CD4-positive, alpha-beta T cell treated with Interleukin-1 beta for 1 hour (primary cell): ENCODE data around the gene C2CD4C.
"Not testable (repeated sequence)": the region's sequence is repeated elsewhere in the genome, so short reads cannot be mapped to it uniquely, and the experiment has no call there.

Source experiments
- DNase-seq, 2 donors: peaks; one replicate each; pipeline ENCODE4 v3.0.0-alpha.2; 2020 to 2022

Gene C2CD4C

DNA sequence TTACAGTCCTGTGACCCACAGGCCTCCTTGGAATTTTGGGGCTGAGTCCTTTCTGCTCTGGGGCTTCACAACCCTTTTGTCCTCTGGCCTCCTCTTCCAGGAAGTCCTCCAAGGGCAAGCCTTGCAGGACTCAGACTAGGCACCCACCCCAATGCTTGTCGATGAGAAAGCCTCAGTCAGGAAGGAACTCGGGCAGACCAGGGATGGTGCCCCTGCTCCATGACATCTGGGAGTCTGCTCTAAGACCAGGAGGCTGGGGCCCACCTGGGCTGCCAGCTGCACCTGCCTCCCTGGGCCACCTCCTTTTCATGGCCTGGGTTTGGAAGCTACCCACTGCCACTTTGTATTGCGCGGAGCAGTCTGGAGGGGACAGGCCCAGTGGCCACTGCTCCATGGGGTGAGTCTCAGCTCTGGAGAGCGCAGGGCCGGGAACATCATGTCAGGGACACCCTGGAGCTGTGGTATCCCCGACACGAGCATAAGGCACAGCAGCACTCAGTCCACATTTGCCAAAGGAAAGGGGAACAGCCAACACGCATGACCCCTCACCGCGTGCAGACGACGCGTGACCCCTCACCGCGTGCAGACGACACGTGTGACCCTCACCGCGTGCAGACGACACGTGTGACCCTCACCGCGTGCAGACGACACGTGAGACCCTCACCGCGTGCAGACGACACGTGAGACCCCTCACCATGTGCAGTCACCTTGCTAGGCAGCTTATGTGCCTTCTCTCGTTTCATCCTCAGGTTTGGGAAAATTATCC is 10.8 kb downstream of the C2CD4C start:
- DNase-seq = no peak

DNA sequence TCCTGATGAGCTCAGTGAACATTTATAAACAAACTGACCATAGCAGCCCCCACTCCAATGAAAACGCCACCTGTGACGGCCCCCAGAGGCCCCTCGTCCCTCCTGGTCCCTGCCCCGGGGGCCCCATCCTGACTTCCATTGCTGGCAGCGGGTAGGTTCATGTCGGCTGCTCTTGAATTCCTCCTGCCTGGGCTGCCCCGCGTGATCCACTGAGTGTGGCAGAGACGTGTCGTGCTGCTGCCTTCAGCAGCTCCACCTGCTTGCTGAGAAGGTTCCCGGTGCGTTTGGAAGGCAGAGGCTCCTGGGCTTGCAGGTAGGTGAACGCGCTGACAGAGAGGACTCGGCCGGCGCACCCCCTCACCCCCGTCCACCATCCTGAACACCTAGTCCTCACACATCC is 11.6 kb downstream of the C2CD4C start:
- DNase-seq = no peak

GRCh38 chr19:395467-395866 is 13.5 kb downstream of the C2CD4C start:
- no peak for DNase-seq

DNA sequence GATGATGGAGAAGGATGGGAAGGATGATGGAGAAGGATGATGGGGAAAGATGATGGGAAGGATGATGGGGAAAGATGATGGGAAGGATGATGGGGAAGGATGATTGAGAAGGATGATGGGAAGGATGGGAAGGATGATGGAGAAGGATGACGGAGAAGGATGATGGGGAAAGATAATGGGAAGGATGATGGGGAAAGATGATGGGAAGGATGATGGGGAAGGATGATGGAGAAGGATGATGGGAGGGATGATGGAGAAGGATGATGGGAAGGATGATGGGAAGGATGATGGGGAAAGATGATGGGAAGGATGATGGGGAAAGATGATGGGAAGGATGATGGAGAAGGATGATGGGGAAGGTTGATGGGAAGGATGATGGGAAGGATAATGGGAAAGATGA is 14.1 kb downstream of the C2CD4C start:
- not testable (repeated sequence) for DNase-seq

- not testable (repeated sequence) for DNase-seq
Measured at GRCh38 chr19:393560-393959, 15.4 kb downstream of the C2CD4C start.

- DNase-seq = no peak
Measured at GRCh38 chr19:392375-392970, 16.5 kb downstream of the C2CD4C start.

- no peak for DNase-seq
Measured at GRCh38 chr19:391726-392374, 17.1 kb downstream of the C2CD4C start.

GRCh38 chr19:391207-391557 is 17.8 kb downstream of the C2CD4C start:
- no peak for DNase-seq

GRCh38 chr19:390386-391206 is 18.4 kb downstream of the C2CD4C start:
- no peak for DNase-seq

DNA sequence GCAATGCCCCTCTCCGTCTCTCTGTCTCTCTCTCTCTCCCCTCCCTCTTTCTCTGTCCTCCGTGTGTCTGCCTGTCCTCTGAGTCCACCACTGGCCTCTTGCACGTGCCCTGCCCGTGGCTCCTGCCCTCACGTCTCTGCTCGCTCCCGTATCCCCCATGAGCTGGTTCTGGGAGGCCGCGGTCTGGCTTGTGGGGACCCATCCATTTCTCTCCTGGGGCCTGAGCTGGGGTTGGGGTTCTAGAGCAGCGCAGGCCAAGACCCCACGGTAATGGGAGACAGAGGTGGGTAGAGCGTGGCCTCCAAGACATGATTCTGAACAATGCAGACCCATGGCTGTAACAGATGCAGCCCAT is 19.0 kb downstream of the C2CD4C start:
- no peak for DNase-seq

GRCh38 chr19:389255-389934 is 19.6 kb downstream of the C2CD4C start:
- no peak for DNase-seq

GRCh38 chr19:388691-389090 is 20.3 kb downstream of the C2CD4C start:
- DNase-seq = no peak

DNA sequence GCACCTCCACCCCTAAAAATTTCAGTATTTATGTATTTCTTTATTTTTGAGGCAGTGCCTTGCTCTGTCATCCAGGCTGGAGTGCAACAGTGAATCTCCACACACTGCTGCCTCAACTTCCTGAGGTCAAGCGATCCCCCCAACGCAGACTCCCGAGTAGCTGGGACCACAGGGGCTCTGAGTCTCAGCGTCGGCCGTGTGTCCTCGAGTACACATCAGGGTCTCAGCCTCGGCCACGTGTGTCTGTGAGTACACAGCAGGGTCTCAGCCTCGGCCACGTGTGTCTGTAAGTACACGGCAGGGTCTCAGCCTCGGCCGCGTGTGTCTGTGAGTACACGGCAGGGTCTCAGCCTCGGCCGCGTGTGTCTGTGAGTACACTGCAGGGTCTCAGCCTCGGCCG is 21.2 kb downstream of the C2CD4C start:
- no peak for DNase-seq

GRCh38 chr19:386632-387301 is 22.2 kb downstream of the C2CD4C start:
- not testable (repeated sequence) for DNase-seq

GRCh38 chr19:386189-386588 is 22.8 kb downstream of the C2CD4C start:
- DNase-seq = not testable (repeated sequence)

DNA sequence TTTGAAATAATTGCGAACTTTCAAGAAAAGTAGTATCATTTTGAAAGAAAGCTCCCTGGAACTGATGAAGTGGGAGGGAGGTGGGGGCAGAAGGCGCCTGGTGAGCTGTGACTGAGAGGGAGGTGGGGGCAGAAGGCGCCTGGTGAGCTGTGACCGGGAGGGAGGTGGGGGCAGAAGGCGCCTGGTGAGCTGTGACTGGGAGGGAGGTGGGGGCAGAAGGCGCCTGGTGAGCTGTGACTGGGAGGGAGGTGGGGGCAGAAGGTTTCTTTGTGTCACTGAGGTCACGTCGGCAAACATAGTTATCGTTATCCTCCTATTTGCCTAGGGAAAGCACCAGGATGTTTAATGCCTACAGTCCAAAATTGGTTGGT is 24.2 kb downstream of the C2CD4C start:
- DNase-seq = peak in 1 of 2 donors; percentile 18

DNA sequence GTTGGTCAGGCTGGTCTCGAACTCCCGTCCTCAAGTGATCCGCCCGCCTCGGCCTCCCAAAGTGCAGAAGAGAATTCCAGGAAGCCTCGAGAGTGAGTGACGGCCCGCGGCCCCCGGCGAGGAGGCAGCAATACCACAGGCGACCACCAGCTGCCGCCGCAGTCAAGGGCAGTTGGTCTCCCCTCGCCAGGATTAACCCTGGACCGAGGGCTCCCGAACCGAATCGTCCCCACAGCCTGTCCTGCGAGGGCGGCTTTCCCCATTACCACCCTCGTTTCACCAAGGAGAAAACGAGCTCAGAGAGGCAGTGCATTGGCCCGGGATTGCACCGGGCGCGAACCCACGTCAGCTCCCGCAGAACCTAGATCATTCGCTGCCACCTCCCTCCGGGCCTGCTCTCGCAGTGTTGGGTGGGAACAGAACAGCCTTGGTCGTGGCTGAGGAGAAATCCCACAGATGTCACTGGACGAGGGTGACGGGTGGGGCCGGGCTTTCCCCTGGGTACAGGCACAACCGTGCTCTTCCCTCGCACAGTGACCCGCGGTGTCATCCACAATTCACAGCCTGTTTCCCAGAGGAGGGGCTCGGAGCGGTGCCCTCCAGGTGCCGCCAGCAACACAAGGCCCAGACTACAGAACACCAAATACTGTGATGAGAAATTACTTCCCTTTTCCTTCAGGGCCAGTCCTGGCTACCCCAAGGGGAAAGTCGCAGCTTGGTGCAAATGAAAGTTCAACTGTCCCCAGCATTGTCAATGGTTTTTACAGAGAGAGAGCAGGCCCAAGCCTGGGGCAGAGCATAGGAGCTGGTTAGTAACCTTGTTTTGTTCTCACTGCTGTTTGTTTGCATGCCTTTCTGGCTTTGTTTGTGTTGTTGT is 24.8 kb downstream of the C2CD4C start:
- DNase-seq = no peak

GRCh38 chr19:383040-383439 is 25.9 kb downstream of the C2CD4C start:
- DNase-seq = no peak

DNA sequence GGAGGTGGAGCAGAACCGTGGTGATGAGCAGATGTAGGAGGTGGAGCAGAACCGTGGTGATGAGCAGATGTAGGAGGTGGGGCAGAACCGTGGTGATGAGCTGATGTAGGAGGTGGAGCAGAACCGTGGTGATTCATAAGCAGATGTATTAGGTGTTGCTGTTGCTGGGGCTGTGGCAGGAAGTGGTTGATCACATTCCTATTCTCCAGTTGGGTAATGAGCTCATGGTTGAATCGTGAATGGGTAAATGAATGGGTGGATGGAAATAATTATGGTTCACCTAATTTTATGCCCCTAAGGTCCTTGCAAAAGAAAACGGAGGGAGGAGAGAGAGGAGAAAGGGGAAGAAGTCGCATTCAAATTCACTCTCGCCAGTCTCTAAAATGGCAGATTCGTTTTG is 26.4 kb downstream of the C2CD4C start:
- DNase-seq = peak; percentile 48 to 56

DNA sequence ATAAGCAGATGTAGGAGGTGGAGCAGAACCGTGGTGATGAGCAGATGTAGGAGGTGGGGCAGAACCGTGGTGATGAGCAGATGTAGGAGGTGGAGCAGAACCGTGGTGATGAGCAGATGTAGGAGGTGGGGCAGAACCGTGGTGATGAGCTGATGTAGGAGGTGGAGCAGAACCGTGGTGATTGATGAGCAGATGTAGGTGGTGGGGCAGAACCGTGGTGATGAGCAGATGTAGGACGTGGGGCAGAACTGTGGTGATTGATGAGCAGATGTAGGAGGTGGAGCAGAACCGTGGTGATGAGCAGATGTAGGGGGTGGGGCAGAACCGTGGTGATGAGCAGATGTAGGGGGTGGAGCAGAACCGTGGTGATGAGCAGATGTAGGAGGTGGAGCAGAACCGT is 27.0 kb downstream of the C2CD4C start:
- not testable (repeated sequence) for DNase-seq

DNA sequence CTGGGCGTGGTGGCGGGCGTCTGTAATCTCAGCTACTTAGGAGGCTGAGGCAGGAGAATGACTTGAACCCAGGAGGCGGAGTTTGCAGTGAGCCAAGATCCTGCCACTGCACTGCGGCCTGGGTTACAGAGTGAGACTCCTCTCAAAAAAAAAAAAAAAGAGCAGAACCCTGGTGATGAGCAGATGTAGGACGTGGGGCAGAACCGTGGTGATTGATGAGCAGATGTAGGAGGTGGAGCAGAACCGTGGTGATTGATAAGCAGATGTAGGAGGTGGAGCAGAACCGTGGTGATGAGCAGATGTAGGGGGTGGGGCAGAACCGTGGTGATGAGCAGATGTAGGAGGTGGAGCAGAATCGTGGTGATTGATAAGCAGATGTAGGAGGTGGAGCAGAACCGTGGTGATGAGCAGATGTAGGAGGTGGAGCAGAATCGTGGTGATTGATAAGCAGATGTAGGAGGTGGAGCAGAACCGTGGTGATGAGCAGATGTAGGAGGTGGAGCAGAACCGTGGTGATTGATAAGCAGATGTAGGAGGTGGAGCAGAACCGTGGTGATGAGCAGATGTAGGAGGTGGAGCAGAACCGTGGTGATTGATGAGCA is 28.2 kb downstream of the C2CD4C start:
- not testable (repeated sequence) for DNase-seq
